K562 (cell line): ENCODE results near the gene TRERF1. TPM values are rescaled to one million over a fixed set of nuclear protein-coding genes. Genes with fewer than 3 reads are reported as not detected.

ENCODE experiments used
- CREB3L1 ChIP-seq: fragments of 450-650 bp; IDR thresholded peaks from 2 replicates; pipeline ENCODE4 v1.6.1; 2014; ENCODE audit warnings: low read depth, mild to moderate bottlenecking, moderate library complexity, borderline replicate concordance
- DLX4 ChIP-seq: fragments of 250-450 bp; sonication (Bioruptor Pico); IDR thresholded peaks from 2 replicates; pipeline ENCODE4 v1.6.1; 2021; ENCODE audit warnings: mild to moderate bottlenecking
- ETV5 ChIP-seq: sonication (generic); formaldehyde crosslinking; IDR thresholded peaks from 2 replicates; pipeline ENCODE4 v1.4.0; 2020; ENCODE audit warnings: low read depth, mild to moderate bottlenecking, missing genetic modification reagents
- FOXA3 ChIP-seq, 2 experiments: fragments of 450-650 bp in 1 of 2; sonication (generic) in 1 of 2; formaldehyde crosslinking; IDR thresholded peaks in 1 of 2; conservative IDR thresholded peaks in 1 of 2; 2 replicates each; pipeline versions ENCODE4 v1.4.0 to v1.8.0; 2020 to 2022; ENCODE audit warnings: mild to moderate bottlenecking in 2 of 2, missing genetic modification reagents in 1 of 2
- GTF3C2 ChIP-seq: IDR thresholded peaks from 3 replicates; pipeline ENCODE4 v1.6.1; 2011; ENCODE audit warnings: borderline replicate concordance, mild to moderate bottlenecking, moderate library complexity; ENCODE audit not compliant: insufficient read length; ENCODE audit errors: extremely low read depth
- MED1 ChIP-seq: sonication (generic); formaldehyde crosslinking; IDR thresholded peaks from 2 replicates; pipeline ENCODE4 v1.8.1; 2023; ENCODE audit warnings: missing genetic modification reagents, borderline replicate concordance
- MYBL2 ChIP-seq, 2 experiments: fragments of 450-650 bp in 1 of 2; sonication (generic) in 1 of 2; formaldehyde crosslinking in 1 of 2; IDR thresholded peaks; 2 replicates each; pipeline versions ENCODE4 v1.6.1 to v1.8.1; 2017 to 2022; ENCODE audit warnings: borderline replicate concordance in 1 of 2, inconsistent platforms in 1 of 2, low read depth in 1 of 2, mild to moderate bottlenecking in 1 of 2, missing genetic modification reagents in 1 of 2, moderate library complexity in 1 of 2
- PCBP1 ChIP-seq: fragments of 200-400 bp; formaldehyde crosslinking; IDR thresholded peaks from 2 replicates; pipeline ENCODE4 v1.6.1; 2018; ENCODE audit warnings: mild to moderate bottlenecking, low read depth, low read length; ENCODE audit not compliant: poor library complexity, severe bottlenecking
- PCBP2 ChIP-seq: fragments of 200-400 bp; formaldehyde crosslinking; IDR thresholded peaks from 2 replicates; pipeline ENCODE4 v1.6.1; 2018; ENCODE audit warnings: low read length, low read depth, mild to moderate bottlenecking, moderate library complexity; ENCODE audit not compliant: poor library complexity, severe bottlenecking
- RAD51 ChIP-seq: fragments of 450-650 bp; IDR thresholded peaks from 2 replicates; pipeline ENCODE4 v1.7.1; 2016; ENCODE audit warnings: low read depth, mild to moderate bottlenecking, borderline replicate concordance
- RB1 ChIP-seq: fragments of 450-650 bp; IDR thresholded peaks from 2 replicates; pipeline ENCODE4 v1.6.1; 2017; ENCODE audit warnings: low read depth, mild to moderate bottlenecking
- SIN3A ChIP-seq, 2 experiments: fragments of 150-350 bp in 1 of 2; IDR thresholded peaks; 2 replicates each; pipeline ENCODE4 v1.6.1; 2011 to 2016; ENCODE audit warnings: borderline replicate concordance in 2 of 2, low read depth in 2 of 2, low read length in 2 of 2, mild to moderate bottlenecking in 2 of 2, moderate library complexity in 2 of 2; ENCODE audit not compliant: control insufficient read depth in 1 of 2
- THRAP3 ChIP-seq: fragments of 450-650 bp; IDR thresholded peaks from 2 replicates; pipeline ENCODE4 v1.6.1; 2016; ENCODE audit warnings: mild to moderate bottlenecking, inconsistent platforms, borderline replicate concordance
- ZEB2 ChIP-seq: fragments of 450-650 bp; IDR thresholded peaks from 2 replicates; pipeline ENCODE4 v1.6.1; 2016
- ZKSCAN3 ChIP-seq: fragments of 250-450 bp; sonication (Bioruptor Pico); IDR thresholded peaks from 2 replicates; pipeline ENCODE4 v1.4.0; 2020
- ZNF551 ChIP-seq: fragments of 250-450 bp; sonication (Bioruptor Pico); IDR thresholded peaks from 2 replicates; pipeline ENCODE4 v1.5.0; 2021; ENCODE audit warnings: mild to moderate bottlenecking, moderate library complexity
- ZNF766 ChIP-seq: fragments of 200-800 bp; sonication (Bioruptor generic); conservative IDR thresholded peaks from 2 replicates; pipeline ENCODE4 v1.6.1; 2016; ENCODE audit warnings: missing genetic modification characterization, missing compliant biosample characterization
- polyA plus RNA-seq, 8 experiments: library from polyadenylated mRNA; depleted of rRNA in 4 of 8; stranded (reverse) in 5 of 8; unstranded in 3 of 8; fragments of >200 nt; fragmentation: Nextera tagmentation in 2 of 8; fragmentation: Illumina TruSeq in 1 of 8; extraction: Ambion mirVana in 2 of 8; extraction: Trizol in 1 of 8; gene quantifications; 2 replicates each; pipeline versions ENCODE4 v1.2.1 to v1.2.3, GENCODE V29; 2011 to 2014; ENCODE audit warnings: inconsistent platforms in 1 of 8, missing spikeins in 1 of 8
- total RNA-seq, 7 experiments: library from RNA; depleted of rRNA in 6 of 7; stranded (reverse); fragments of >200 nt in 6 of 7; fragmentation: Illumina TruSeq in 2 of 7; extraction: Trizol in 2 of 7; gene quantifications; 2 replicates each; pipeline versions ENCODE4 v1.2.1 to v1.2.3, GENCODE V29; 2011 to 2021; ENCODE audit warnings: low replicate concordance in 1 of 7

TRERF1 gene
- total and polyA plus RNA-seq, 9 of the 15 experiments (the other 6 are each of a cell fraction or from before 2014, with no cell fraction given) = 0.04 to 0.20 (median 0.07) TPM; not detected in 3

- no peak for TF ChIP-seq GTF3C2
- no peak for TF ChIP-seq RAD51
- peak in 1 of 2 experiments; percentile 25; a peak in 1 of 4 replicates for TF ChIP-seq SIN3A (IDR thresholded peaks at IDR 0.05; ENCODE audit: borderline replicate concordance in 2 of 2, control insufficient read depth in 1 of 2, low read depth in 2 of 2, low read length in 2 of 2)
- TF ChIP-seq FOXA3 (CRISPR knock-in tag; conservative IDR thresholded peaks at IDR 0.05 in 1 of 2, IDR thresholded peaks at IDR 0.05 in 1 of 2) = 0 out of 4 replicates have a peak, but pooled peaks of 1 of the 2 experiments have one; percentile 3
- no peak for TF ChIP-seq PCBP2
- TF ChIP-seq DLX4 (CRISPR knock-in tag) = peak; percentile 26; the same call in 1 of the 2 replicates
- TF ChIP-seq ZEB2 = no peak
- 0 out of 2 replicates have a peak, but pooled peaks have one; percentile 4 for TF ChIP-seq RB1
- TF ChIP-seq ZNF766 (CRISPR knock-in tag) = 0 out of 2 replicates have a peak, but pooled peaks have one; percentile 5
- no peak for TF ChIP-seq PCBP1
- TF ChIP-seq MED1 (CRISPR knock-in tag) = no peak
- no peak for TF ChIP-seq THRAP3
- no peak for TF ChIP-seq CREB3L1
- no peak for TF ChIP-seq ETV5
- no peak for TF ChIP-seq ZNF551 (CRISPR knock-in tag)
- TF ChIP-seq MYBL2 (IDR thresholded peaks at IDR 0.05; ENCODE audit: low read depth) = no peak
- TF ChIP-seq MYBL2 (CRISPR knock-in tag; IDR thresholded peaks at IDR 0.05; ENCODE audit: borderline replicate concordance) = no peak
- TF ChIP-seq ZKSCAN3 (CRISPR knock-in tag) = no peak
- TF ChIP-seq, all 486 proteins: peak for 5
Observed at GRCh38 chr6:42217157-42217518, 234.6 kb downstream of the TRERF1 start (continued).
